Fibroblast of the aortic adventitia (primary cell): ENCODE data around the gene JUP. TPM values are rescaled to one million over a fixed set of nuclear protein-coding genes. Genes with fewer than 3 reads are reported as not detected.

Source experiments
- DNase-seq: peaks from one replicate; pipeline ENCODE4 v3.0.0-alpha.2; 2010; ENCODE audit warnings: low read depth
- H3K4me3 ChIP-seq: 2 replicates; pipeline ENCODE4 v1.5.1; 2011; ENCODE audit warnings: low read depth, mild to moderate bottlenecking, control low read depth, low read length, moderate library complexity
- total RNA-seq: library from RNA; depleted of rRNA; stranded (reverse); fragments of >200 nt; gene quantifications from 2 replicates; pipeline ENCODE4 v1.2.3, GENCODE V29; 2012; ENCODE audit warnings: low replicate concordance
- TF ChIP-seq, protein P1 (sequence below): IDR thresholded peaks from 2 replicates; pipeline ENCODE4 v1.5.1; 2011; ENCODE audit warnings: mild to moderate bottlenecking, low read length, control low read depth, inconsistent platforms; ENCODE audit not compliant: insufficient read depth

JUP gene
- total RNA-seq, 1 donor = 8.9 TPM

DNA sequence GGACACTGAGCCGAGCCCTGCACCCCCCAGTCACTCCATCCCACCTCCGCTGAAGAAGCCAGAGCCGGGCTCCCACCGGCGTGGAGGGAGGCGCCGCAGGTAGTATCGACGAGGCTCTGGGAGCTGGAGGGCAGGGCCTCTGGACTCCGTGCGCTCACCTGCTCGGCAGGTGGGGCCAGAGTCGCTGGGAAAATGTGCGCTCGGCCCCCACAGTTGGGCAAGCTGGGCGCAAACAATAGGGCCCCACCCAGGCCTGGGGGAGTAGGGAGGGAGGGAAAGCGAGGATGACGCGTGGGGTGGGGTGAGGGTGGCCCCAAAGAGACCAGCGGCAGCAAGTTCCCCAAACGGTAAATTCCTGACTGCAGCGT, 668 bp downstream of the JUP start:
- no peak for DNase-seq
- peak overlapping the region; percentile 65 for H3K4me3 ChIP-seq
- TF ChIP-seq, protein P1, sequence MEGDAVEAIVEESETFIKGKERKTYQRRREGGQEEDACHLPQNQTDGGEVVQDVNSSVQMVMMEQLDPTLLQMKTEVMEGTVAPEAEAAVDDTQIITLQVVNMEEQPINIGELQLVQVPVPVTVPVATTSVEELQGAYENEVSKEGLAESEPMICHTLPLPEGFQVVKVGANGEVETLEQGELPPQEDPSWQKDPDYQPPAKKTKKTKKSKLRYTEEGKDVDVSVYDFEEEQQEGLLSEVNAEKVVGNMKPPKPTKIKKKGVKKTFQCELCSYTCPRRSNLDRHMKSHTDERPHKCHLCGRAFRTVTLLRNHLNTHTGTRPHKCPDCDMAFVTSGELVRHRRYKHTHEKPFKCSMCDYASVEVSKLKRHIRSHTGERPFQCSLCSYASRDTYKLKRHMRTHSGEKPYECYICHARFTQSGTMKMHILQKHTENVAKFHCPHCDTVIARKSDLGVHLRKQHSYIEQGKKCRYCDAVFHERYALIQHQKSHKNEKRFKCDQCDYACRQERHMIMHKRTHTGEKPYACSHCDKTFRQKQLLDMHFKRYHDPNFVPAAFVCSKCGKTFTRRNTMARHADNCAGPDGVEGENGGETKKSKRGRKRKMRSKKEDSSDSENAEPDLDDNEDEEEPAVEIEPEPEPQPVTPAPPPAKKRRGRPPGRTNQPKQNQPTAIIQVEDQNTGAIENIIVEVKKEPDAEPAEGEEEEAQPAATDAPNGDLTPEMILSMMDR = no peak

DNA sequence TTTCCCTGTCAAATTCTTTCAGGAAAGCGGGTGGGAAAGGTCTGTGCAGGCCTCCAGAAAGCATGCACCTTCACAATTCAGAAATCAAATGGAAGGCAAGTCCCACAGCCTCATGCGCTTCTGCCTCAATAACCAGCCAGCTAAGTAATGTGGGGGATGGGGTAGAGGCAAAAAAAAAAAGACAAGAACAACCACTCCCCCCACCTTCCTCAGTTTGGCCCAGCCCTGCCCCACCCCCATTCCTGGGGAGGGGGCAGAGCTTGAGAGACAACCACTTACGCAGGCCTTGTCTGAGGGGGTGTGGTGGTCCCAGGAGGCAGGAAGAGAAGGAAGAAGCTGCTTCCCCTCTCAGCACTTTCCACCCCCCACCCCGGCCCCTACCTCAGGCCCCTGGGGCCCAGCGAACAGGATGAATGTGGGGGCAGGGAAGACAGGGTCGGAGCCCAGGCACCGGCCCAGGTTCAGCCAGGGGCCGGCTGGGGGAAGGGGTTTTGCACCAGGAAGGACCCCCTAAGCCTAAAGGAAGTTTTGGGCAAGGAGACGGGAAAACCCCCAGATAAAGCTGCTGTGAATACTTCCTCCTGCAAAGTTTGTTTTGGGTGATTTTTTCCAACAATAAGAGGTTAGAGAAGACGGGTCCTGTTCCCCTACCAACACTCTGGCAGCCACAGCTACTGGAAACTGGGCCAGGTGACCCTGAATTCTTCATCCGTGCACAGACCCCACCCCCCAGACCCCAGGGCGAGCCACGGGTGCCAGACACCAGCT, 1.2 kb downstream of the JUP start:
- DNase-seq = no peak
- TF ChIP-seq, protein P1 = no peak
- H3K4me3 ChIP-seq = peak overlapping the region; percentile 65

DNA sequence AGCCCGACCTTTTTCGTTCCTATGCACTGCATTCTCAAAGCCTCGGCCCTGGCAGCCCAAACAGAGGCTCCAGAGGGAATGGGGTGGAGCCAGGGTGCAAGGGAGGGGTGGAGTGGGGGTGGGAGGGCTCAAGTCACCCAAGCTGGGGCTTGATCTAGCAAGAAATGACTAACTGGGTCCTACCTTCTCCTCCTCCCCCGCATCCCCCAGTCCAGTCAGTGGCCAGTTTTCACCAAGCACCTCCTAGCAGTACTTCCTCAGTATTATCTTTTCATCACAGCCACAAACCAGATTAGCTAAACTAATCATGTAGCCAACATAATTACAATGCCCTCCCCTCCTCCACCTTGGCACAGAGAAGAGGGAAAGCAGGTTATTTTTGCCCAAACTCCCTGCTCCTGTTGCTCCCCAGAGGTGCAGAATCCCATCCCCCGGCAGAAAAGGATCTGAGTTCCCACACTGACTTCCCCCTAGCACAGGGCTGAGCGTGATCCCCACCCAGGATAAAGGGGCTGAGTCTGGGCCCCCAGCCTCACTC, 2.2 kb downstream of the JUP start:
- peak; percentile 32 for DNase-seq
- TF ChIP-seq, protein P1 = no peak
- no peak overlapping the region for H3K4me3 ChIP-seq

DNA sequence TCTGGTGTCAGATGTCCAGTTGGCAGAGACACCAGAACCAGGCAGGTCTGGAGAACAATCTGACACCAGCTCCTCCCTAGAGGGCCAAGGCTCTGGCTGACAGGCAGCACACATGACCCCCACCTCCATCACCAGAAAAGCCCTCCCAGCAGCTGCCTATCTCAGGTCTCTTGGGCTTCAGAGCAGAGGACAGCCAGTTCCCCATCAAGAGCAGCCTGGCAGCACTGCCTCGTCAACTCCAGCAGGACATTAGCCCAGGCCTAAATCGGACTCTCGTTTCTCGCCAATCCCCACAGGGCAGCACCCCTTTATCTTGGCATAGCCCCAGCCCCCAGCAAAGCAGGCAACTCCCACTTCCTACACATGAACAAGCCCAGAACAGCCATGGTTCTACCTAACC, 4.4 kb downstream of the JUP start:
- DNase-seq = no peak
- TF ChIP-seq, protein P1 = no peak

DNA sequence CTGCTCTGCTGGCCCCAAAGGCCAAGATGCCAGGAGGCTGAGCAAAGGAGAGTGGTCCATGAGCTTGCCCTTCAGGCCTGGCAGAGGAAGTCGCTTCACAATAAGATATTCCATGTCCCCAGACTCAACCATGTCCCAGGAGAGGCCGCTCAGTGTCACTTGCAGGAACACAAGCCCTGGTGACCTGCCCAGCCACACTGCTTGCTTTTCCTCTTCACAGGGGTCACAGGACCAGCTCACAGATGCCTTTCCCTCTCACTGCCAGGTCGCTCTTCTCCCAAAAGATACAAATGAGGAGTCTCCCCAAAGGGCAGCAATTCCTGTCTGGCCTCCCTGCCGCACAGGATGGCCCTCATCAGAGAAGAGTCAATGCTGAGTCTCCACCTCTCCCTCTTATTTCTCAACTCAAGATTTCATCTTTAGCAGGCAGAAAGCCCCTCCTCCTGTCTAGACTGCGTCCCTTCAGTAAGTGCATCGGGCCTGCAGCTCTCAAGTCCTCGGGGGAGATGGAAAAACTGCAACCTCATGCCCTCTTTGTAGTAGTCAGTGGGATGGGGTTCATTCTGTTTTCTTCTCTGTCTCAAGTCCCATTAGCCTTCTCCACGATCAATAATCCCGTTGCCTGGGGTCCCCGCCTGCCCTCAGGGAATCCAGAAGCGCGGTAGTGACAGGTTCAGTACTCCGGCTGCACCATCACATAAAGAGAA, 5.0 kb downstream of the JUP start:
- no peak overlapping the region for H3K4me3 ChIP-seq
- no peak for DNase-seq
- TF ChIP-seq, protein P1 = no peak

More for the DNA sequence above, 4.4 kb downstream of the JUP start:
- no peak overlapping the region for H3K4me3 ChIP-seq

DNA sequence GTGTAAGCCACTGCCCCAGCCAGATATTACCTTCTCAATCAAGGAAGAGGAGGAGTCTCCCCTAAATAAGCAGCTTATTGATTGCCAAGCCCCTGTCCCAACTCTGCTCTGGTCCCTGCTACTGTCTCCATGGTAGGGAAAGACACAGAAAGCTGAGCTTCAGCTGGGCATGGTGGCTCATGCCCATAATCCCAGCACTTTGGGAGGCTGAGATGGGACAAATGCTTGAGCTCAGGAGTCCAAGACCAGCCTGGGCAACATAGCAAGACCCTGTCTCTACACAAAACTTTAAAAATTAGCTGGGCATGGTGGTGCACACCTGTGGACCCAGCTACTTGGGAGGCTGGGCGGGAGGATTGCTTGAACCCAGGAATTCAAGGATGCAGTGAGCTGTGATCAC, 6.6 kb downstream of the JUP start:
- TF ChIP-seq, protein P1 = no peak
- H3K4me3 ChIP-seq = no peak overlapping the region
- no peak for DNase-seq
